ENCODE results near the gene SSC4D.
"Not testable (repeated sequence)": the region's sequence is repeated elsewhere in the genome, so short reads cannot be mapped to it uniquely, and the experiment has no call there.

Gene SSC4D

GRCh38 chr7:76409537-76409936 lies at the start of gene SSC4D:
TSS of gene SSC4D (minus strand) at chr7:76409697. CDS start at chr7:76404439, 5,258 bp downstream.
- no peak for DNase-seq

- not testable (repeated sequence) for DNase-seq
These were observed 49.0 kb upstream of the SSC4D start for GRCh38 chr7:76458504-76458903.

GRCh38 chr7:76457017-76457416 lies 47.5 kb upstream of the SSC4D start:
- DNase-seq = not testable (repeated sequence)

DNA sequence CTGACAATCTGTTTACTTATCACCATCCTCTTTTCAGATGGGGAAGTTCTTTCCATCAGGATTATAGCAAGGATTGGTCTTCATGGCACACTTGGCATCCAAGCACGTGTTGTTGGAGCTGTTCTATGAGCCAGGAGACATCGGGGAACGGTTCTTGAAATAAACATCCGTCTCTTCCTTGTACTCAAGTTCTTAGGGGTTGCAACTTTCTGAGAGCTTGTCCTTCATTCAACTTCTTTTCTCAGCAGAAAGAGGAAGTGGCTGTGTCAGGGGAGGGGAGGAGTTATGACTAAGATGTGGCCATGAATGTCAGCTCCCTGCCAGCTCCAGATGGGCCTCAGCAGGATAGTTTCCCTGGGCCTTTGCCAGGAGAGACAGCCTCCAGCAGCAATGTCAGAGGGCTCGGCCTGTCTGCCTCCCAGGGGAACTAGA lies 36.1 kb upstream of the SSC4D start:
- DNase-seq = not testable (repeated sequence)

- not testable (repeated sequence) for DNase-seq
These were observed 34.3 kb upstream of the SSC4D start for GRCh38 chr7:76443846-76444245.

- not testable (repeated sequence) for DNase-seq
These were observed 33.4 kb upstream of the SSC4D start for GRCh38 chr7:76442664-76443446.

GRCh38 chr7:76441792-76442191 lies 32.3 kb upstream of the SSC4D start:
- DNase-seq = not testable (repeated sequence)

GRCh38 chr7:76440404-76440803 lies 30.9 kb upstream of the SSC4D start:
- DNase-seq = not testable (repeated sequence)

- DNase-seq = not testable (repeated sequence)
These were observed 29.8 kb upstream of the SSC4D start for GRCh38 chr7:76439120-76439888.

DNA sequence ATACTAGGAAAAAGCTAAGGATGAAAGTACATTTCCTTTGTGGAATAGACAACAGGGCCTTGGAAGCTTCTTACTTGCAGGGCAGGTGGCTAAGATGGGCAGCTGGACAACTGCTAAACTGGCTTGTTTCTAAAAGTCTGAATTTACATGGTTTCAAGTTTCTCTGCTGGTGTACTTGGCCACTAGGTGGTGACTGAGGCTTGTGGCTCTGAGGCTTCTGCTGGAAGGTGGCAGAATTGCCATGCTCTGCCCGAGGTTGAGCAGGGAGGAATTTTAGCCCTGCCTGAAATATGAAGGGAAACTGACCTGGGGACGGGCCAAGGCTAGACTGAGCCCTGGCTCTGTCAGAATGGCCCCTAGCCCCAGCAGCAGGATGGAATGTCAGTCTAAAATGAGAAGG lies 28.4 kb upstream of the SSC4D start:
- DNase-seq = peak; percentile 30

- DNase-seq = no peak
These were observed 21.3 kb upstream of the SSC4D start for GRCh38 chr7:76430836-76431235.

DNA sequence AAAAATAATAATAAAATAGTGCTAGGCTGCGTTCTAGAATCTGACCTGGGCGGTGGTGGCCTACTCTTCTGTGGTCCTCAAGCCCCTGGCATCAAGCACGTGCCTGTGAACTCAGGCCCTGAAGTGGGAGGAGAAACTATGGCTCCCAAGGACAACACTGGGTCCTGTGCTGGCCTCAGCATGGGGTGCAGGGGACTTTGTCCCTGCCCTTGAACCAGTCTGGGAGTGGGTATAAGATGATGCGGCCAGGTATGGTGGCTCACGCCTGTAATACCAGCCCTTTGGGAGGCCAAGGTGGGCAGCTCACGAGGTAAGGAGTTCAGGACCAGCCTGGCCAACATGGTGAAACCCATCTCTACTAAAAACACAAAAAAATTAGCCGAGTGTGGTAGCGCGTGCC lies 20.7 kb upstream of the SSC4D start:
- DNase-seq = no peak

DNA sequence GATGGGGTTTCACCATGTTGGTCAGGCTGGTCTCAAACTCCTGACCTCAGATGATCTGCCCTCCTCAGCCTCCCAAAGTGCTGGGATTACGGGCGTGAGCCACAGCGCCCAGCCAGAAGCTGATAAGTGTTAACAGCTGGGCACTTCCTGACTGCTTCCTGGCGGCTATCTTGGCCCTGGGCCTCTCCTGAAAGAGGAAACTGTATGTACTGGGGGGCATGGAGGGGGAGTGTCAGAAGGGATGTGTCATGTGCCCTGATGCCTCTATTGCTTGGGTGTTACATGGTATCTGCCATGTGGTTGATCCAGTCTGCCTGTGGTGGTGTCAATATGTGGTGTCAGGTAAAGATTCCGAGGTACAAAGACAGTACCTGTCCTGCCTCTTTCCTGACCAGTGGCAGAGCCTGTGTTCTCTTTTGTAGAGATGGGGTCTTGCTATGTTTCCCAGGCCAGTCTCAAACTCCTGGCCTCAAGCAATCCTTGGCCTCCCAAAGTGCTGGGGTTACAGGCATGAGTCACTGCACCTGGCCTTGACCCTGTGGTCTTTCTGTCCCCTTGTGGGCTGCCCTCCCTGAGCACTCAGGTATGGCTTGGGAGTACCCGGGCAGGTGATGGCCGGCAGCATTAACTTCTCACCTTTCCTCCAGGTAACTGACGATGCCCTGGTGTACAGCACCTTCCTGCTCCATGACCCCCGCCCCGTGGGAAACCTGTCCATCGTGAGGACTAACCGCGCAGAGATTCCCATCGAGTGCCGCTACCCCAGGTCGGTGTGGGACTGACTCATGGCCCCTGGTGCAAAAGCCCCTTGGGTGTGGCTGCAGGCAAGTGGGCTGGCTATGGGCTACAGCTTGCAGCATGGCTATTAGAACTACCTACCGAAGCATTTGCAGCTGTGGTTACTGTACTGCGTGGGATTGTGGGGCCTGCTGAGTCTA lies 19.6 kb upstream of the SSC4D start:
- DNase-seq = no peak

DNA sequence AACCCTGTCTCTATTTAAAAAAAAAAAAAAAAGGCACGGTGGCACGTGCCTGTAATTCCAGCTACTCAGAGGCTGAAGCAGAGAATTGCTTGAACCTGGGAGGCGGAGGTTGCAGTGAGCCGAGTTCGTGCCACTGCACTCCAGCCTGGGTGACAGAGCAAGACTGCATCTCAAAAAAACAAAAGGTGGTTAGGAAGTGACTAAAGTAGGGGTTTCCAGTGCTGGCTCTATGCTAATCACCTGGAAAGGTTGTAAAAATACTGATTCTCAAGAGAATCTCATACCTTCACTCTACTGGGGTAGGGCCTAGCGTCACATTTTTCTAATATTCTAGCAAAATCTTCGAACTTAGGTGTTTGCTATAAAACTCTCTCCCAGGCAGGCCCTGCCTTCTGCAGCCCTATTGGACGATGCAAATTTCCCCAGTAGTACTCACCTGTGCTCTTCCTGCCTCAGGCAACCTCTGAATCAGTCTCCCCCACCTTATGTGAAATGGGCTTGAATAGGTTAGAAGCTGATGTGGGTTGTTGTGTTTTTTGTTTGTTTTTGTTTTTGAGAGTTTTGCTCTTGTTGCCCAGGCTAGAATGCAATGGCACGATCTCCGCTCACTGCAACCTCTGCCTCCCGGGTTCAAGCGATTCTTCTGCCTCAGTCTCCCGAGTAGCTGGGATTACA lies 18.8 kb upstream of the SSC4D start:
- DNase-seq = no peak

- DNase-seq = no peak
These were observed 18.1 kb upstream of the SSC4D start for GRCh38 chr7:76427635-76428034.

- no peak for DNase-seq
These were observed 16.7 kb upstream of the SSC4D start for GRCh38 chr7:76426246-76426645.

DNA sequence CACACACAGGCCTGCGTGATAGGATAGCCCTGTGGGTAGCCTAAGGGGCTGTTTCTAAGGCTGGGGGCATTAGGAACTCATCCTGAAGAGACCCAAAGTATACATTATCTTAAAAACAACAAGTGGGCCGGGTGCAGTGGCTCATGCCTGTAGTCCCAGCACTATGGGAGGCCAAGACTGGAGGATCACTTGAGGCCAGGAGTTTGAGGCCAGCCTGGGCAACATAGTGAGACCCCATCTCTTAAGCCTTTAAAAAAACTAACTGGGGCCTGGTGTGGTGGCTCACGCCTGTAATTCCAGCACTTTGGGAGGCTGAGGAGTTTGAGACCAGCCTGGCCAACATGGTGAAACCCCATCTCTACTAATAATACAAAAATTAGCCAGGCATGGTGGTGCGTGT lies 16.1 kb upstream of the SSC4D start:
- not testable (repeated sequence) for DNase-seq

GRCh38 chr7:76425156-76425555 lies 15.7 kb upstream of the SSC4D start:
- DNase-seq = no peak

DNA sequence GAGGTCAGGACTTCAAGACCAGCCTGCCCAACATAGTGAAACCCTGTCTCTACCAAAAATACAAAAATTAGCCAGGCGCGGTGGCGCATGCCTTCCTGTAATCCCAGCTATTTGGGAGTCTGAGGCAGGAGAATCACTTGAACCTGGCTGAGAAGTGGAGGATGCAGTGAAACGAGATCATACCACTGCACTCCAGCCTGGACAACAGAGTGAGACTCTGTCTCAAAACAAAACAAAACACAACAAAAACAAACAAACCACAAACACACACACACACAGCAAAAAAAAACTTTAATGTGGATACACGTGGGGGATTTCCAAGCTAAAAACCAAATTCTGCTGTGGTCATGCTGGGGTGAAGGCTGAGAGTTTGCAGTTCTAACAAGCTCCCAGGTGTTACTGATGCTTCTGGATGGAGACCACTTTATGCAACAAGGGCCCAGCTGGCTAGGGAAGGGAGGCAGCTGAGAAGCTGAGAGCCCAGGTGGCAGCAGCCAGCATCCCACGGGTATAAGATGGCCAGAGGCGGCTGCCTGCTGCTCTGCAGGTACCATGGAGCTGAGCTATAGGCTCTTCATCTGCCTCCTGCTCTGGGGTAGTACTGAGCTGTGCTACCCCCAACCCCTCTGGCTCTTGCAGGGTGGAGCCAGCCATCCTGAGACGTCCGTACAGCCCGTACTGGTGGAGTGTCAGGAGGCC lies 15.1 kb upstream of the SSC4D start, which contains the start of gene ZP3:
ZP3 (plus strand) TSS at position 538 of the 699 bp plus-strand sequence; CDS start at position 553, 15 bp downstream.
- no peak for DNase-seq

GRCh38 chr7:76423666-76424412 lies 14.3 kb upstream of the SSC4D start:
- no peak for DNase-seq

GRCh38 chr7:76421097-76421496 lies 11.6 kb upstream of the SSC4D start:
- not testable (repeated sequence) for DNase-seq

Data from NCI-H1436 (cell line).